Panc1 (cell line): ENCODE measurements around the gene MGMT. TPM values are rescaled to one million over a fixed set of nuclear protein-coding genes. Genes with fewer than 3 reads are reported as not detected.

Experiments used
- ATAC-seq: fragments of 200-7000 bp; cut with Tn5 transposase; 2 replicates; pipeline ENCODE4 v1.9.1; 2020; ENCODE audit warnings: mild to moderate bottlenecking, moderate library complexity
- BruUV-seq: library from RNA; stranded (reverse); fragments of 400-500 nt; replicated peaks from 2 replicates; lab custom pipeline; 2021; lab: Mats Ljungman, UMichigan
- CTCF ChIA-PET: fragments of 300-600 bp; sonication (Branson Sonifier 250); formaldehyde crosslinking; loops from one replicate; lab custom pipeline; 2022; ENCODE audit warnings: antibody characterized with exemption; lab: Charles Lee
- POLR2A ChIA-PET: fragments of 300-600 bp; sonication (Branson Sonifier 250); formaldehyde crosslinking; loops from one replicate; lab custom pipeline; 2022; ENCODE audit warnings: antibody characterized with exemption; lab: Charles Lee
- DNase-seq: peaks from one replicate; pipeline ENCODE4 v3.0.0-alpha.2; 2010; ENCODE audit warnings: low read depth, low spot score
- H3K27ac ChIP-seq: 2 replicates; pipeline ENCODE4 v1.5.1; 2011; ENCODE audit warnings: mild to moderate bottlenecking, low read length, inconsistent platforms
- H3K27me3 ChIP-seq: fragments of 200-500 bp; sonication (Bioruptor generic); 2 replicates; pipeline ENCODE4 v1.6.0; 2014; ENCODE audit warnings: low read length, inconsistent platforms; ENCODE audit not compliant: control insufficient read depth, insufficient read depth
- H3K36me3 ChIP-seq: fragments of 200-500 bp; sonication (Bioruptor generic); 2 replicates; pipeline ENCODE4 v1.5.1; 2014; ENCODE audit warnings: inconsistent platforms, mild to moderate bottlenecking, low read length, moderate library complexity; ENCODE audit not compliant: control insufficient read depth, insufficient read depth
- H3K4me1 ChIP-seq: 2 replicates; pipeline ENCODE4 v1.5.1; 2011; ENCODE audit warnings: inconsistent platforms, mild to moderate bottlenecking, low read length, moderate library complexity; ENCODE audit not compliant: control insufficient read depth, insufficient read depth
- H3K4me3 ChIP-seq, 2 experiments: 2 replicates each; pipeline ENCODE4 v1.5.1; 2011 to 2012; ENCODE audit warnings: low read depth in 2 of 2, low read length in 2 of 2, mild to moderate bottlenecking in 2 of 2, inconsistent platforms in 1 of 2, moderate library complexity in 1 of 2
- H3K9me3 ChIP-seq: fragments of 200-500 bp; sonication (Bioruptor generic); 2 replicates; pipeline ENCODE4 v1.5.1; 2014; ENCODE audit warnings: low read depth, mild to moderate bottlenecking, inconsistent platforms, low read length, moderate library complexity; ENCODE audit not compliant: control insufficient read depth, insufficient read depth
- CTCF ChIP-seq: fragments of 450-650 bp; IDR thresholded peaks from 2 replicates; pipeline ENCODE4 v1.5.1; 2017; ENCODE audit warnings: mild to moderate bottlenecking
- POLR2AphosphoS5 ChIP-seq: IDR thresholded peaks from 2 replicates; pipeline ENCODE4 v1.6.1; 2012; ENCODE audit warnings: mild to moderate bottlenecking, low read depth, low read length, moderate library complexity
- REST ChIP-seq, 2 experiments: IDR thresholded peaks; 2 replicates each; pipeline ENCODE4 v1.6.1; 2011 to 2012; ENCODE audit warnings: low read depth in 2 of 2, control low read depth in 1 of 2, low read length in 1 of 2, mild to moderate bottlenecking in 1 of 2, moderate library complexity in 1 of 2; ENCODE audit not compliant: insufficient read depth in 1 of 2
- SIN3A ChIP-seq: IDR thresholded peaks from 2 replicates; pipeline ENCODE4 v1.6.1; 2012; ENCODE audit warnings: low read depth, mild to moderate bottlenecking, low read length, moderate library complexity, borderline replicate concordance; ENCODE audit not compliant: insufficient read depth
- TCF7L2 ChIP-seq: IDR thresholded peaks from 2 replicates; pipeline ENCODE4 v1.6.1; 2011; ENCODE audit warnings: mild to moderate bottlenecking, low read depth, low read length, inconsistent platforms
- in situ Hi-C: cut with HindIII; loops from 2 replicates; pipeline ENCODE4 v1.10.0; 2016; ENCODE audit warnings: low sequenced_read_pairs, low pct_unique_long_range_greater_than_20kb
- intact Hi-C: fragments of 100-400 bp; cut with micrococcal nuclease; formaldehyde crosslinking; loops from one replicate; pipeline ENCODE4 v1.10.0; 2022; ENCODE audit not compliant: unreplicated experiment
- total RNA-seq: library from RNA; stranded (reverse); gene quantifications from one replicate; pipeline ENCODE4 v1.2.1, GENCODE V29; 2021; ENCODE audit not compliant: unreplicated experiment

Gene MGMT
- total RNA-seq, 1 experiment from 2014 or later = 27.3 TPM

GRCh38 chr10:129494176-129494575 is 27.1 kb downstream of the MGMT start:
- H3K27ac ChIP-seq = no peak overlapping the region
- no peaks in the 10 kb centered on the region for H3K27me3 ChIP-seq
- DNase-seq = no peak
- H3K4me3 ChIP-seq = no peak overlapping the region
- H3K36me3 ChIP-seq = no peaks in the 10 kb centered on the region
- H3K9me3 ChIP-seq = peaks cover 30% of the 10 kb centered on the region
- POLR2A ChIA-PET = no interaction called here
- no peak for TF ChIP-seq TCF7L2
- TF ChIP-seq POLR2AphosphoS5 = no peak
- TF ChIP-seq SIN3A = no peak
- TF ChIP-seq CTCF = no peak
- no peak for TF ChIP-seq REST (IDR thresholded peaks at IDR 0.05; ENCODE audit: insufficient read depth in 1 of 2, low read depth in 2 of 2, low read length in 1 of 2)
- in situ Hi-C loops = no loop called here
- no TSS peak for BruUV-seq
- CTCF ChIA-PET = no interaction called here
- no peaks in the 10 kb centered on the region for H3K4me1 ChIP-seq
- intact Hi-C loops = no loop called here
- ATAC-seq = no peak

- peaks cover 29% of the 10 kb centered on the region for H3K9me3 ChIP-seq
- POLR2A ChIA-PET = no interaction called here
- no peak for DNase-seq
- ATAC-seq = no peak
- no TSS peak for BruUV-seq
- H3K4me3 ChIP-seq = no peak overlapping the region
- intact Hi-C loops = no loop called here
- H3K27ac ChIP-seq = no peak overlapping the region
- H3K36me3 ChIP-seq = no peaks in the 10 kb centered on the region
- CTCF ChIA-PET = no interaction called here
- in situ Hi-C loops = no loop called here
- TF ChIP-seq TCF7L2 (no peak), POLR2AphosphoS5 (no peak), SIN3A (no peak), REST (IDR thresholded peaks at IDR 0.05; ENCODE audit: insufficient read depth in 1 of 2, low read depth in 2 of 2, low read length in 1 of 2) (no peak)
- H3K27me3 ChIP-seq = no peaks in the 10 kb centered on the region
- no peaks in the 10 kb centered on the region for H3K4me1 ChIP-seq
These were observed 27.7 kb downstream of the MGMT start for GRCh38 chr10:129494740-129495139.
